Measurements from ENCODE around the gene LLGL2. TPM values are rescaled to one million over a fixed set of nuclear protein-coding genes. Genes with fewer than 3 reads are reported as not detected.

LLGL2 gene
- total RNA-seq, 2 experiments from 2014 or later: 12.6 to 21.6 TPM

- no peaks in the 10 kb centered on the region for H3K9me2 ChIP-seq (ENCODE audit: insufficient read depth, low read length)
- TF ChIP-seq EZH2phosphoT487 (IDR thresholded peaks at IDR 0.05; ENCODE audit: borderline replicate concordance, low read depth, low read length) (no peak), CTCF (conservative IDR thresholded peaks at IDR 0.05; ENCODE audit: low read length) (no peak)
- ChIA-PET POLR2A (no interaction called here), CTCF (ENCODE audit: unreplicated experiment) (no interaction called here)
- no peak overlapping the region for H2AFZ ChIP-seq (ENCODE audit: low read length)
- H3K9me3 ChIP-seq (ENCODE audit: low read length): no peaks in the 10 kb centered on the region
- H4K20me1 ChIP-seq (ENCODE audit: insufficient read depth, low read length): no peaks in the 10 kb centered on the region
- no TSS peak for BruUV-seq (replicated peaks)
- H3K27ac ChIP-seq (ENCODE audit: low read depth, low read length, poor library complexity, severe bottlenecking): no peak overlapping the region
- H3K36me3 ChIP-seq (ENCODE audit: insufficient read depth, low read length): no peaks in the 10 kb centered on the region
- no peaks in the 10 kb centered on the region for H3K79me2 ChIP-seq (ENCODE audit: insufficient read depth, low read depth, low read length)
- H3K4me1 ChIP-seq (ENCODE audit: insufficient read depth, low read length, poor library complexity, severe bottlenecking): no peaks in the 10 kb centered on the region
- intact Hi-C loops (cut with micrococcal nuclease; ENCODE audit: unreplicated experiment): no loop called here
- H3K4me2 ChIP-seq (ENCODE audit: low read length): no peak overlapping the region
- H3K4me3 ChIP-seq (ENCODE audit: low read depth, low read length, poor library complexity, severe bottlenecking): no peak overlapping the region
- no peak for DNase-seq (ENCODE audit: low spot score)
Observed at GRCh38 chr17:75548813-75549212, 23.3 kb downstream of the LLGL2 start.

- CTCF ChIA-PET (ENCODE audit: unreplicated experiment): no interaction called here
- Histone ChIP-seq H3K9me3 (ENCODE audit: low read length) (no peaks in the 10 kb centered on the region), H3K36me3 (ENCODE audit: insufficient read depth, low read length) (no peaks in the 10 kb centered on the region), H3K79me2 (ENCODE audit: insufficient read depth, low read depth, low read length) (no peaks in the 10 kb centered on the region), H2AFZ (ENCODE audit: low read length) (no peak overlapping the region), H3K4me2 (ENCODE audit: low read length) (no peak overlapping the region), H4K20me1 (ENCODE audit: insufficient read depth, low read length) (no peaks in the 10 kb centered on the region), H3K9me2 (ENCODE audit: insufficient read depth, low read length) (no peaks in the 10 kb centered on the region), H3K27ac (ENCODE audit: low read depth, low read length, poor library complexity, severe bottlenecking) (no peak overlapping the region), H3K4me1 (ENCODE audit: insufficient read depth, low read length, poor library complexity, severe bottlenecking) (no peaks in the 10 kb centered on the region), H3K4me3 (ENCODE audit: low read depth, low read length, poor library complexity, severe bottlenecking) (no peak overlapping the region)
- no peak for DNase-seq (ENCODE audit: low spot score)
- intact Hi-C loops (cut with micrococcal nuclease; ENCODE audit: unreplicated experiment): no loop called here
- POLR2A ChIA-PET: interaction anchor here (1.2 kb wide), 1 partner anchor 22 kb away, joined by 4 read pairs; no protein-coding TSS in a partner anchor
- no peak for TF ChIP-seq EZH2phosphoT487 (IDR thresholded peaks at IDR 0.05; ENCODE audit: borderline replicate concordance, low read depth, low read length)
- TF ChIP-seq CTCF (conservative IDR thresholded peaks at IDR 0.05; ENCODE audit: low read length): no peak
- BruUV-seq (replicated peaks): no TSS peak
Observed at GRCh38 chr17:75549246-75550138, 24.0 kb downstream of the LLGL2 start.

- Histone ChIP-seq H3K79me2 (ENCODE audit: insufficient read depth, low read depth, low read length) (no peaks in the 10 kb centered on the region), H3K27ac (ENCODE audit: low read depth, low read length, poor library complexity, severe bottlenecking) (no peak overlapping the region), H3K36me3 (ENCODE audit: insufficient read depth, low read length) (no peaks in the 10 kb centered on the region), H4K20me1 (ENCODE audit: insufficient read depth, low read length) (no peaks in the 10 kb centered on the region), H3K4me2 (ENCODE audit: low read length) (no peak overlapping the region), H3K9me2 (ENCODE audit: insufficient read depth, low read length) (no peaks in the 10 kb centered on the region), H2AFZ (ENCODE audit: low read length) (no peak overlapping the region), H3K4me3 (ENCODE audit: low read depth, low read length, poor library complexity, severe bottlenecking) (no peak overlapping the region), H3K9me3 (ENCODE audit: low read length) (no peaks in the 10 kb centered on the region), H3K4me1 (ENCODE audit: insufficient read depth, low read length, poor library complexity, severe bottlenecking) (no peaks in the 10 kb centered on the region)
- no TSS peak for BruUV-seq (replicated peaks)
- no peak for DNase-seq (ENCODE audit: low spot score)
- POLR2A ChIA-PET: interaction anchor here (1.2 kb wide), 1 partner anchor 23 kb away, joined by 4 read pairs; no protein-coding TSS in a partner anchor
- CTCF ChIA-PET (ENCODE audit: unreplicated experiment): no interaction called here
- no peak for TF ChIP-seq CTCF (conservative IDR thresholded peaks at IDR 0.05; ENCODE audit: low read length)
- no peak for TF ChIP-seq EZH2phosphoT487 (IDR thresholded peaks at IDR 0.05; ENCODE audit: borderline replicate concordance, low read depth, low read length)
- intact Hi-C loops (cut with micrococcal nuclease; ENCODE audit: unreplicated experiment): no loop called here
Observed at GRCh38 chr17:75550139-75550465, 24.6 kb downstream of the LLGL2 start.
